ENCODE measurements around the gene PMAIP1. TPM values are rescaled to one million over a fixed set of nuclear protein-coding genes. Genes with fewer than 3 reads are reported as not detected.
"Not testable (repeated sequence)": the region's sequence is repeated elsewhere in the genome, so short reads cannot be mapped to it uniquely, and the experiment has no call there.

Gene PMAIP1
- 89.4 TPM for polyA plus RNA-seq

DNA sequence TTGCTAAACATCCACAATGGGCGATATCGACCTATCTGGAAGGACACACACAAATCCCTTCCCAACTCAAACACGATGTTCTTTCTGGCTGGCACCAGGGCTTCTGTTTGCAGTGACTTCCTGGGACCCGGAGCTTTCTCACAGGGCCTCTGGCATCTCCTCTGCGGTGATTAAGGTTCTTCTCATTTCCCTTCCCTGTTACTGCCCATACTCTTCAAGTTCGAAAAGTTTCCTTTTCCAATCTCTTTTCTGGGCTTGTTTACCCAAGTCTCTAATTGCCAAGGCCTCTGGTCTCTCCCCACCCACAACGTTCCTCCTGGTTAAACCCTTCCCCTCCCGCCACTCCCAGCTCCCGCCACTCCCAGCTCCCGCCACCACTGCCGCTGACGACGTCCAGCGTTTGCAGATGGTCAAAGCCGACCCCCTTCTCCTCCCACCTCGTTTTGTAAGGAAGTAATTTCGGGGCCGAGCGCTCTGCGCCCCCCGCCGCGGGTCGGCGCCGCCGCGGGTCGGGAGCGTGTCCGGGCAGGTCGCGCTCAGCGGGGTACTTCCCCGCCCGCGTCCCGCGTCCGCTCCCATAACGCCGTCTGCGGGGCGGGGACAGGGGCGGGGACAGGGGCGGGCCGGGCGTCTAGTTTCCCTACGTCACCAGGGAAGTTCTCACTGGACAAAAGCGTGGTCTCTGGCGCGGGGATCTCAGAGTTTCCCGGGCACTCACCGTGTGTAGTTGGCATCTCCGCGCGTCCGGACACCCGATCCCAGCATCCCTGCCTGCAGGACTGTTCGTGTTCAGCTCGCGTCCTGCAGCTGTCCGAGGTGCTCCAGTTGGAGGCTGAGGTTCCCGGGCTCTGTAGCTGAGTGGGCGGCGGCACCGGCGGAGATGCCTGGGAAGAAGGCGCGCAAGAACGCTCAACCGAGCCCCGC is at the start of gene PMAIP1:
Gene PMAIP1, plus strand, starts transcription at position 699 of the 924 bp plus-strand sequence. Its CDS starts 182 bp downstream, at position 881.
- peak within 1 kb of the TSS; percentile 95 to 99 (median 97) for H3K4me3 Mint-ChIP-seq
- peak within 1 kb of the TSS; percentile 95 to 99 (median 97) for H3K27ac Mint-ChIP-seq
- peaks cover 17 to 38% (median 30%) of the 10 kb centered on the region in 3 donors for H3K4me1 Mint-ChIP-seq
- no peaks in the 10 kb centered on the region for H3K9me3 Mint-ChIP-seq
- no peaks in the 10 kb centered on the region for H3K27me3 Mint-ChIP-seq
- H3K36me3 Mint-ChIP-seq, result peaks cover 2% of the 10 kb centered on the region

DNA sequence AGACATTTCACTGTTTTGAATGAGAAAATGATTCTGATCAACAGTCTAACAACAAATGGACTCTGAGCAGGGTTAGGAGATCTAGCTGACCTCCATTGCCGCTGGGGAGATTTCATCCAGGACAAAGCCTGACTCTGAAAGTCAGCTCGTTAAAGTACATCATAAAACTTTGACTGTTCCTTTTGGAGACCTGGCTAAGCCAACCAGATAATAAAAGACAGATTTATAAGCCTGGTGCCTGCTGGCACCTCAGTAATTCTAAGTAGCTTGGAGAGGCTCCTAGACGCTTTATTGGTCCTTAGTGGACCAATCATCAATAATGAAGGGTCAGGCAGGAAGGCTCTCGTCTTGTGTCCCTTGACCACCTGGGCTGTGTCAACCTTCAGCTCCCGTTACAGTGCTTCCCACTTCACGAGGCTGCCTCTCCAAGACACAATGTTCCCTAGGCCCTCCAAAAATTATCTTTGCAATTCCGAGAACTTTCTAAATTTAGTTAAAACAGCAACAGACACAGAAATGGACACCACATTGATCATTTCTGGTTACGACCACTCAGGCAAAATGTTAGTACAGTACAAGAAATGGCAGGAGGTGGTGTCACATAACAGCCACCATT is 47.9 kb upstream of the PMAIP1 start:
- H3K4me1 Mint-ChIP-seq, result peaks cover 22 to 30% (median 28%) of the 10 kb centered on the region in 3 donors
- H3K27ac Mint-ChIP-seq, result peak overlapping the region in 1 of 3 donors; percentile 31
- no peaks in the 10 kb centered on the region for H3K36me3 Mint-ChIP-seq

DNA sequence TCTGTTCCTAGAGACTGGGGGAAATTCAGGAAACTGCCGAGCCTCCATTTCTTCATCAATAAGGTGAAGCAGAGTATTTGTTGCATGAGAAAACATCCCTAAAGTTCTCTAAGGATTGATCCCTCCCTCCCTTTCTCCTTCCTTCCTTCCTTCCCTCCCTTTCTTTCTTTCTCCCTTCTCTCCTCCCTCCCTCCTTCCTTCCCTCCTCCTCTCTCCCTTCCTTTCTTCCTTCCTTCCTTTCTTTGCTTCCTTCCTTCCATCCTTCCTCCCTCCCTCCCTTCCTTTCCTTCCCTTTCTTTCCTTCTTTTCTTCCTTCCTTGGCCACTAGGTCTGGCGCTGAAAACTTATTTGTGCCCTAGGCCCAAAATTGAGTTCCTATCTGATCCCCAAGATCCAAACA is 47.2 kb upstream of the PMAIP1 start:
- H3K27ac Mint-ChIP-seq, result no peak overlapping the region
- H3K9me3 Mint-ChIP-seq, result no peaks in the 10 kb centered on the region
- peaks cover 15 to 24% (median 23%) of the 10 kb centered on the region in 3 donors for H3K4me1 Mint-ChIP-seq
- H3K4me3 Mint-ChIP-seq, result peak overlapping the region in 1 of 4 donors; percentile 2
- H3K36me3 Mint-ChIP-seq, result no peaks in the 10 kb centered on the region
- H3K27me3 Mint-ChIP-seq, result peaks cover 2% of the 10 kb centered on the region

More for the DNA sequence above, 47.9 kb upstream of the PMAIP1 start:
- Mint-ChIP-seq H3K4me3 (no peak overlapping the region), H3K27me3 (peaks cover 2% of the 10 kb centered on the region), H3K9me3 (no peaks in the 10 kb centered on the region)

DNA sequence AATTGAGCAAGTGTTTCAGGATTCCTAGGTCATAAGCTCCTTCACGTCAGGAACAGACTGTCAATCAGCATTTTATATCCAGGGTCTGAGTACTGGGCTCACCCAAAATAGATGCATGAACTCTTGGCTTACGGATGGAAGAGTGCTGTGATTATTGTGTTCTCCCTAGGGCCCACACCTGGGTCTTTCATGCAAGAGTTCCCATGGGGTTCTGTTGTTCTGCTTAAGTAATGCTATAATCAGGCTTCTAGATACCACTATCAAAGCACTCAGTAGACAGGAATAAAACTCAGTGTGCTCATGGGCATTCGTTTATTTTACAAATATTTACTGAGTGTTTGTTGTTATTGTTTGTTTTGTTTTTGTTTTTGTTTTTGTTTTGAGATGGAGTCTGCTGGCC is 46.4 kb upstream of the PMAIP1 start:
- Mint-ChIP-seq H3K4me3 (peak overlapping the region in 2 of 4 donors; percentile 14 to 29), H3K27ac (peak overlapping the region in 1 of 3 donors; percentile 2), H3K36me3 (no peaks in the 10 kb centered on the region), H3K9me3 (no peaks in the 10 kb centered on the region), H3K27me3 (no peaks in the 10 kb centered on the region), H3K4me1 (peaks cover 9 to 16% (median 15%) of the 10 kb centered on the region in 3 donors)

DNA sequence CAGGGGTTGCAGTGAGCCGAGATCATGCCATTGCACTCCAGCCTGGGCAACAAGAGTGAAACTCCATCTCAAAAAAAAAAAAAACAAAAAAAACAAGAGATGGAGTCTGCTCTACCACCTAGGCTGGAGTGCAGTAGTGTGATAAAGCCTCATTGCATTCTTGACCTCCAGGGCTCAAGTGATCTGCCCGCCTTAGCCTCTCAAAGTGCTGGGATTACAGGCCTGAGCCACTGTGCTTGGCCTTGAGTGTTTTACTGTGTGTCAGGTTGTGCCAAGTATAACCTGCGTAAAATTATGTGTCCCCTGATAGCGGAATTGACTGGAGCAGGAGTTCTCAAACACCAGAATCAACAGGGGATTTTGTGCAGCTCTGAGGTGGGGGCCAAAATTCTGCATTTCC is 45.8 kb upstream of the PMAIP1 start:
- not testable (repeated sequence) for H3K27ac Mint-ChIP-seq, H3K4me3 Mint-ChIP-seq, H3K36me3 Mint-ChIP-seq, H3K9me3 Mint-ChIP-seq, H3K27me3 Mint-ChIP-seq
- peaks cover 9 to 15% (median 13%) of the 10 kb centered on the region in 3 donors for H3K4me1 Mint-ChIP-seq

DNA sequence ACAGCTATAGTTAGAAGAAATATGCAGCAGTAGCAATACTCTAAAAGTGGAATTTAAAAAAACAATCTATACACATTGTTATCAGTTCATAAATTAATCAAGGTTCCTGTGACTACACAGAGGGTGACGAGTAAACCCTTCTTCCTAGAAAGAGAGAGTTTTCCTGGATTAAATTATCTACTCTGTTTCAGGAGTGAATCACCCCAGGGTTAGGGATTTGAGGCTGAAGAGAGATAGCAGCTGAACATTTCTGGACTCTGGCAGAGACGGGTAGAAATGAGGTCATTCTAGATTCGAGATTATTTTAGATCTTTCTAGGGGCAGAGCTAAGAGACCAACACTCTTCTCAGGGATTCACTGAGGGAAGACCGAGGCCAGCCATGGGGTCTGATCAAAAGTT is 38.8 kb upstream of the PMAIP1 start:
- Mint-ChIP-seq H3K27me3 (no peaks in the 10 kb centered on the region), H3K27ac (no peak overlapping the region), H3K4me3 (no peak overlapping the region), H3K36me3 (no peaks in the 10 kb centered on the region), H3K9me3 (peaks cover 0 to 9% (median 0%) of the 10 kb centered on the region in 3 donors), H3K4me1 (peaks cover 3 to 13% (median 6%) of the 10 kb centered on the region in 3 donors)

DNA sequence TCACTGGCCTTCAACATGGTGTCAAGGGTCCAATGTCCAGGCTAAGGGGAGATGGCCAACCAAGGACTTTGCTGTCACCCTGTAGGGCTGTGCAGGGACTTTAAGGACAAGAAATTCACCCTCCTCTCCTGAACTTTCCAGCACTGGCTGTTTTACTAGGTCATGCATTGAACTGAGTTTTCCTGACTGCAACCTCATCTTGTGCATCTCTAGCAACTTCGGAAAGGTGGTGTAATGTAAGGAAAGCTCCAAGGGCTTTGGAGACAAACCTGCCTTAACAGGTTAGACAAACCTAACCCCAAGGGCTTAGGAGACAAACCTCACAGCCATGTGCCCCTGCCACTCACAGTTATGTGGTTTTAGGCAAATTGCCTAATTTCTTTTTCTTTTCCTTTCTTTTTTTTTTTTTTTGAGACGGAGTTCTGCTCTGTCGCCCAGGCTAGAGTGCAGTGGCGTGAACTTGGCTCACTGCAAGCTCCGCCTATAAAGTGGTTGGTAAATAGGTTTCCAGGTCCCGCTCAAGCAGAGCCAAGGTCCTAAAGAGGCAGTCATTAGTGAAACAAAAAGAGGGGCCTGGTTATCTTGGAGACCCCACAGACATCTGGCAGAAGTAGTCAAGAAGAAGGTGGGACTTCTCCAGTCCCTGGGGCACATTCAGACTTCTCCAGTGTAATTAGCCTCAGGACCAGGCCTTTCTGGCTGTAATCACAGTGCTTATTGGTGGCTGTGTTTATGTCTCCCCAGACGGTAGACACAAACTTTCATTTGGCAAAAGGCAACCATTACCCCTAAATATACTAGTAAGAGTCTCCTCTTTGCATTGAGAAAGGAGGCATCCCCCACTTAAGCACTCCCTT is 37.6 kb upstream of the PMAIP1 start:
- peaks cover 3 to 13% (median 6%) of the 10 kb centered on the region in 3 donors for H3K4me1 Mint-ChIP-seq
- no peaks in the 10 kb centered on the region for H3K36me3 Mint-ChIP-seq
- H3K27me3 Mint-ChIP-seq, result no peaks in the 10 kb centered on the region
- peak overlapping the region in 3 of 4 donors; percentile 22 to 67 (median 23) for H3K4me3 Mint-ChIP-seq
- H3K27ac Mint-ChIP-seq, result peak overlapping the region in 2 of 3 donors; percentile 52 to 71
- H3K9me3 Mint-ChIP-seq, result peaks cover 0 to 9% (median 0%) of the 10 kb centered on the region in 3 donors

DNA sequence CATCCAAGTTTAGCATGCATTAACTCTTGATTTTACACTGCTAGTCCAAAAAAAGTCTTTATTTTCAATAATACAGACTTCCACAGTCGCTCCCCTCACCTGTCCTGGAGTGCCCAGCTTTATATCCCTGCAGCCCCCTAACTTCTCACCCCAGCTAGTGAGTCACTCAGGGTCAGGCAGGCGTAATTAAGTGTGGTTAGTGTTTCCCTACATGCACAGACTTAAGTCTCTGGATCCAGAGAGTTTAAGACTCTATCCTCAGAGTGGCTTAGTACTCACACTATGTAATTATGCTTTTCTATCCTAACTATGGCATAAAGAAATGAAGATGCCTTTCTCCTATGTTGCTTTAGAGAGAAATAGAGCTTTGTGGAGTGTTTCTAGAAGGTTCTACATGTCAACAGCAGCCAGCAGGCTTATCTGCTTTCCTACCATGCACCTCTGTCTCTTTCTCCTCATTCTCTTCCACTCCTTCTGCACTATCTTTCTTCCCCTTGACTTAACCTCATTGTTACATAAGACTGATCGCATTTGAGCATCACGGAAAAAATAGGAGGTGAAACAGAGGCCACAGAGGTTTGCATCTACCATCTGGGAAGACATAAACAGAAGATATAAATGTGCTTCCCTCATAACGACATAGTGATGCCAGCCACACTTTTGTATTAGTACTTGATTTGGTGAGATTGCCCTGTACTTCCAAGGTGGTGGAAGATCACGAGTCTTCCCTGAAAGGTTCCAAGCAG is 34.4 kb upstream of the PMAIP1 start:
- H3K36me3 Mint-ChIP-seq, result no peaks in the 10 kb centered on the region
- H3K4me1 Mint-ChIP-seq, result peaks cover 2 to 8% (median 6%) of the 10 kb centered on the region in 3 donors
- no peak overlapping the region for H3K4me3 Mint-ChIP-seq
- peaks cover 0 to 7% (median 0%) of the 10 kb centered on the region in 3 donors for H3K9me3 Mint-ChIP-seq
- H3K27ac Mint-ChIP-seq, result no peak overlapping the region
- H3K27me3 Mint-ChIP-seq, result no peaks in the 10 kb centered on the region

DNA sequence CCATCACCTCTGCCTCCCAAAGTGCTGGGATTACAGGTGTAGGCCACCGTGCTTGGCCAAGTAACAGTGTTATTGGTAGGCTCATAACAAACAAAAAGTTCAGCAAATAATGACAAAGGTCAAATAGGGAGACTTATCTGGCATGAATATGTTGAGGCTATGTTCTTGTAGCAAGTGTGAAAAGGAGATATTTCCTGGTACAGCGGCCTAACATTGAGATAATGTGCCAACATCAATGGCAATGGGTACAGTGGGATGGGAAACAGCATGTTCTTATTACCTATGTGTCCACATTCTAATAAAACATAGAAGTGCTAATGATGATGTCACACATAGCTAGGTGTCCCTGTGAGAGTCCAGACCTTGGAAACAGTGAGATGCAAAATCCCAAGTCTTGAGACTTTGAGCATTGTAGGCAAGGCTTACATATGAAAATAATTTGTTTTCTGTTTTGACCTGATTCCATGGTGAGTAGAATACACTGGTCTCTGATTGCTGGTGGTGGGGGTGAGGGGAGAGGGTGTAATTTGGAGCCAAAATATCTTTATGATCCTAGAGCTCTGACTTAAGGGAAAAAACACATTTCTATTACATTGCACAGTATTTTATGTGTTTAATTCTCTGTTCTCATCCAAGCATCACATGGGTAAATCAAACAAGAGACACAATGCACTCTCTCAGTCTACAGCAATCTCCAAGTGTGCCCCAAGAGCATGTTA is 33.1 kb upstream of the PMAIP1 start:
- H3K36me3 Mint-ChIP-seq, result no peaks in the 10 kb centered on the region
- no peaks in the 10 kb centered on the region for H3K27me3 Mint-ChIP-seq
- no peak overlapping the region for H3K4me3 Mint-ChIP-seq
- peaks cover 0 to 4% (median 0%) of the 10 kb centered on the region in 3 donors for H3K9me3 Mint-ChIP-seq
- H3K4me1 Mint-ChIP-seq, result peaks cover 1 to 5% (median 2%) of the 10 kb centered on the region in 3 donors
- H3K27ac Mint-ChIP-seq, result no peak overlapping the region

DNA sequence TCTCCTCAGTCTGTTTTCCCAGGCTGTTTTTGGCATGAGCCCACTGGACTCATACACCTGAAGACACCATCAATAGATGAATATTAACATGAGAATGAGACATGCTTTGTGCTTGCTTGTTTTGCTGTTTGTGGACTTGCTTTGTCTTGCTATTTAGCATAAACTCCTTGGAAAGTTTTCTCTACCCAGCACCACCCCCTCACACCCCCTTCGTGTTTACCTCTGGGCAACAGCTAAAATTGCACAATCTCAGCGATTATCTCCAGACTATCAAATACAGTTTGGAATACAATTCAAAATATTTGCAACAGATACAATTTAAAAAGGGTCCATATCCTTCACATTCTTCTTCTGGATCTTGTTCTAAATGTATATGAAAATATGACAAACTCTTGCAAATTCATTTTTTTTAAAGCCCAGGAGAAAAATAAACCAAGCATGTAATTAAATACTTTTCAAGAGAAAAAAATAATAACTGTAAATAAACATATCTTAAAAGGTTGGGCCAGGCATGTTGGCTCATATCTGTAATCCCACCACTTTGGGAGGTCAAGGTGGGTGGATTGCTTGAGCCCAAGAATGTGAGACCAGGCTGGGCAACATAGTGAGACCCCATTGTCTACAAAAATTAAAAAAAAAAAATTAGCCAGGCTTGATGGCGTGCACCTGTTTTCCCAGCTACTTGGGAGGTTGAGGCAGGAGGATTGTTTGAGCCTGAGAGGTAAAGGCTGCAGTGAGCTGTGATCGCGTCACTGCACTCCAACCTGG is 32.3 kb upstream of the PMAIP1 start:
- Mint-ChIP-seq H3K27me3 (no peaks in the 10 kb centered on the region), H3K4me1 (peaks cover 0 to 5% (median 1%) of the 10 kb centered on the region in 3 donors), H3K27ac (peak overlapping the region in 1 of 3 donors; percentile 74), H3K9me3 (no peaks in the 10 kb centered on the region), H3K36me3 (no peaks in the 10 kb centered on the region), H3K4me3 (no peak overlapping the region)

DNA sequence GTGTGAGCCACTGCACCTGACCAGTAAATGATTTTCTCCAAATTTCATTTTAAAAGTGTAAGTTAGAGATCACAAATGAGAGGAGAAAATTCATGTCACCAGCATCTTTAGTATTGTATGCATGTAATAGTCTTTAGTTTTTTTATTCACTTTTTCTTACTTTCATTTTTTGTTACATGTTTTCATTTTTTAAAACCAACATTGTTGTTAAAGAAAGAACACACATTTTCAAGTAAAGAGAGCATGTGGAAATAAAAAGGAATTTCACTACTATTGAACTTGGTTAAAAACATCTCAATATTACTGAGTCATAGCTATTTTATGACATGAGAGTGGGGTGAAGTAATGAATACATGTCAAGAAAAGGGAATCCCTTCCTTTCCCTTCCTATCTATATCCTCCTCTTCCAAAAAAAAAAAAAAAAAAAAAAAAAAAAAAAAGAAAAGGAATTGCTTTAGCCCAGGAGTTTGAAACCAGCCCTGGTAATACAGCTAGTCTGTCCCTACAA is 29.1 kb upstream of the PMAIP1 start:
- Mint-ChIP-seq H3K4me1 (peaks cover 1 to 6% (median 3%) of the 10 kb centered on the region in 3 donors), H3K9me3 (no peaks in the 10 kb centered on the region), H3K27ac (no peak overlapping the region), H3K27me3 (peaks cover 2% of the 10 kb centered on the region), H3K36me3 (no peaks in the 10 kb centered on the region), H3K4me3 (no peak overlapping the region)

DNA sequence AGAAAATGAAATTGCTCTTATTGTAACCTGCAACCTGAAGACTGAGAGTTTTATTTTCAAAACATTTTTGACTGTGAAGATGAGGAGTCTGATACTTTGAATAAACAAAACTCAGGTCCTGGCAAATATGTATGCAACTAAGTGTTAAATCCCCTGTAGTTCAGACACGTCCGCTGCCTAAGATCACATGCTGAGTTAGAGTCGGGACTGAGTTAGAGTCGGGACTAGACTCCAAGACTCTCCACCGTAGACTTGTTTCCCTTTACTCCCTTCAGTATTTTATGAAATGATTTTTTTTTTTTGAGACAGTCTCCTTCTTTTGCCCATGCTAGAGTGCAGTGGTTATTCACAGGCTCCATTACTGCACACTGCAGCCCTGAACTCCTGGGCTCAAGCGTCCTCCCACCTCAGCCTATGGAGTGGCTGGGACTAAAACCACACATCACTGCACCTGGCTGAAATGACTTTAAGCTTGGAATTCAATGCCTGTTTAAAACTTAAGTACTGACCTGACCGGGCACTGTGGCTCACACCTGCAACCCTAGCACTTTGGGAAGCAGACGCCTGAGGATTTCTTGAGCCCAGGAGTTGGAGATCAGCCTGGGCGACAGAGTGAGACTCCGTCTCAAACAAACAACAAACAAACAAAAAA is 28.0 kb upstream of the PMAIP1 start:
- Mint-ChIP-seq H3K27ac (peak overlapping the region in 1 of 3 donors; percentile 43), H3K36me3 (no peaks in the 10 kb centered on the region), H3K9me3 (no peaks in the 10 kb centered on the region), H3K4me3 (no peak overlapping the region), H3K4me1 (peaks cover 8 to 15% (median 10%) of the 10 kb centered on the region in 3 donors), H3K27me3 (peaks cover 2% of the 10 kb centered on the region)
